ENCODE data around the gene CNTRL.
"Not testable (repeated sequence)": the region's sequence is repeated elsewhere in the genome, so short reads cannot be mapped to it uniquely, and the experiment has no call there.

Gene CNTRL

GRCh38 chr9:121138973-121139372 lies 64.2 kb downstream of the CNTRL start:
- DNase-seq: no peak

DNA sequence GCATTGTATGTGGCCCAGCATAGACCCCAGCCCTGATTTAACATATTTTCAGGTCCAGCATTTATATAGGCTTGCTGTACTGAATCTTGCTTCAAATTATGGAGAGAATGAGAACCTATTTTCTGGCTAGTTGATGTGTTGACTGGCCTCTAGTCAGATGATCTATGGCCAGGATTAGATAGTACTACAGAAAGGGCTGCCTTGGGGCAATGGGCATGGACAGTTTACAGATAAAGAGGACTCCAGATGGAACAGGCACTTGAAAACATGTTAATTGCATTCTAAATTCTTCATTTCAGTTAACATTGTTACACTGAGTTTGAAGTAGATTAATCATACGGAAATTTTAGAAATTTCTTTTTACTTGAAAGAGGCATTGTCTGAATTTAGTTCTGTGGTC lies 65.4 kb downstream of the CNTRL start:
- no peak for DNase-seq

- no peak for DNase-seq
These were observed 66.6 kb downstream of the CNTRL start for GRCh38 chr9:121141306-121141705.

DNA sequence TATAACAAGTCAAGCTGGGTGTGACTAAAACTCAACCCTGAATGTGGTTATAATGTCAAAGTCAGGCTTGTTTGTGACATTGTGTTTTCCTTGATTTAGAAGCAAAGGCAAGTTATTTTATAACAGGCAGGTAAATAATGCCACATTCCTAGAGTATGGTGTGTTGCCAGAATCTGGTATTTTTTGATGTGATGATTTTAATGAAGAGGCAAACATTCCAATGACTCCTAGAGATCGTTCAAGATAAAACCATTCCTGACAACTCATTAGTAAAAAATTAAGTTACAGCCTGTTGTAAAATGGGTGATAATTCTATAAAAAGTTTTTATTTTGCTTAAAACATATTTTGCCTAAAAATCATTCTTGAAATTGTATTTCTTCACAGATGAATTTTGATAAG lies 67.0 kb downstream of the CNTRL start:
- no peak for DNase-seq

- no peak for DNase-seq
These were observed 69.0 kb downstream of the CNTRL start for GRCh38 chr9:121143771-121144170.

DNA sequence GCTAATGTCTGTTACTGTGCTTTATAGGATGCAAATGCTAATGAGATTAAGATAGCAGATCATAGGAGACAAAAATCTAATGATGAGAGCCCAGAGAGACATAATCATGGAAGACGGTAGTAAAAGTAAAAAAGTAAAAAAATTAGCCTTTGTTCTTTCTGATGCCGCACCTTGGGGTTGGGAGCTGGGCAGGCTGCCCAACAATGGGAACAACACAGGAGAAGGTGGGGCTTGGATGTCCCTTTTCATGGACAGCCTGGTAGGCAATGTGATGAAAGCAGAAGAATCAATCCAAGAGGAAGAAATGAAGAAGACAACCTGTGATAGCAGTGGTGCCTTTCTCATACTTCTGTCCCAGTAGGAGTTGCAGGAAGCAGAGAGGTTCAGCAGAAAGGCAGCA lies 69.7 kb downstream of the CNTRL start:
- no peak for DNase-seq

- no peak for DNase-seq
These were observed 75.4 kb downstream of the CNTRL start for GRCh38 chr9:121150188-121150587.

DNA sequence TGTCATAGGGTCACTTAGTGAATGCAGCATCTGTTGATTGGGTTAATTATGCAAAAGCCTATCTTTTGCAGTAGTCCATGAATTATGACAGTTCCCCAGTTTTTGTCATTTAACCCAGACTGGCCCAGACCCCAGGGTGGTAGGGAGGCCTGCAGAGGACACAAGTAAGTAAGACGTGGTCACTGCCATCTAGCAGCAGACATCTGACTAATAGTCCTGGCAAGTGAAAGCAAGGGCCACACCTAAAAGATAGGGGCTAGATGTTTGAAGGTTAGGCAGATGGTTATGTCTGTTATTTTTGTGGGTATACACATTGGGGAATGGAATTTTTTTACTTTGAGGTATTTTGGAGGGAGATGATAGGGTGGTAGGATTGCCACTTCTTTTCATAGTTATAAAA lies 78.9 kb downstream of the CNTRL start:
- DNase-seq: no peak

GRCh38 chr9:121154782-121155181 lies 80.0 kb downstream of the CNTRL start:
- DNase-seq: no peak

DNA sequence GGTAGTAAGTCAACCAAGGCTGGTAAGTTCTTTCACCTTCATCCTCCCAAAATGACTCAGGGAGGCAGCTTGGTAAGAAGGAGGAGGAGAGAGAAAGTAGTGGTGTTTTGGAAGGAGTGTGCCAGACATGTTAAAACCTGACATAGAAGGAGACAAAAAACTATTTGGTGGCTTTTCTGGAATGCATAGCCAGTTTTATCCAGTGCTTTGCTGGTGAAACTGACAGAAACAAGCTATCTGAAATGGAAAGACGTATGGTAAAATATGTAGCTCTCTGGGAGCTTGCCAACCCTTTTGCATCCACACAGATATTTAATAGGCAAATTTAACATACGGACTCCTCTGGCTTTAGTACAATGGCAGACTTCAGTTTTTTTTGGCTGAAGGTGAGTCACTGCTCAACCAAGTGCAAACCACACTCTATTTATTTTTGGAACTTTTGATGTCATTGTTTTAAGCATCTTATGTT lies 81.5 kb downstream of the CNTRL start:
- no peak for DNase-seq

- DNase-seq: no peak
These were observed 83.2 kb downstream of the CNTRL start for GRCh38 chr9:121157939-121158338.

GRCh38 chr9:121160025-121160424 lies 85.3 kb downstream of the CNTRL start:
- DNase-seq: no peak

DNA sequence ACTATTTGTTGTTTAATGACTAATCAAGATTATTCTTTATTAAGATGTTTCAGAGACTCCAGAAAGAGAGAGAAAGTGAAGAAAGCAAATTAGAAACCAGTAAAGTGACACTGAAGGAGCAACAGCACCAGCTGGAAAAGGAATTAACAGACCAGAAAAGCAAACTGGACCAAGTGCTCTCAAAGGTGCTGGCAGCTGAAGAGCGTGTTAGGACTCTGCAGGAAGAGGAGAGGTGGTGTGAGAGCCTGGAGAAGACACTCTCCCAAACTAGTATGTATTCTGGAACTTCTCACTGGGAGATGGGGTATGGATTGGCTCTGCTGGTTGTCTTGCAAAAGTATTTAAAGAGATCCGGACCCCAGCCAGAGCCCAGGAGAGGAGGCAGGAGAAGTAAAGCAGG lies 93.3 kb downstream of the CNTRL start:
- no peak for DNase-seq

- DNase-seq: no peak
These were observed 94.4 kb downstream of the CNTRL start for GRCh38 chr9:121169094-121169601.

DNA sequence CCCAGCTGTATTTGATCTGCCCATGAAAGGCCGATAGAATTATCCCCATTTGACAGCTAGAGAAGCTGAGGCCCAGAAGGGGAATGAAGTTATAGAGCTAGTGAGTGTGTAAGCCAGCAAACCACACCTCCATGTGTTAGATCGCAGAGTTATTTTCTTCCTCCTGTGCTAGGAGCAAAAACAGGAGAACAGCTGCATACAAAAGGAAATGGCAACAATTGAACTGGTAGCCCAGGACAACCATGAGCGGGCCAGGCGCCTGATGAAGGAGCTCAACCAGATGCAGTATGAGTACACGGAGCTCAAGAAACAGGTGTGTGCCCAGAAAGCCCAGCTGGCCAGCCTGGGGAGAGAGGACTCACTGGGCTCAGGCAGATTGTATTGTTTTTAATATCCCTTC lies 96.5 kb downstream of the CNTRL start:
- no peak for DNase-seq

DNA sequence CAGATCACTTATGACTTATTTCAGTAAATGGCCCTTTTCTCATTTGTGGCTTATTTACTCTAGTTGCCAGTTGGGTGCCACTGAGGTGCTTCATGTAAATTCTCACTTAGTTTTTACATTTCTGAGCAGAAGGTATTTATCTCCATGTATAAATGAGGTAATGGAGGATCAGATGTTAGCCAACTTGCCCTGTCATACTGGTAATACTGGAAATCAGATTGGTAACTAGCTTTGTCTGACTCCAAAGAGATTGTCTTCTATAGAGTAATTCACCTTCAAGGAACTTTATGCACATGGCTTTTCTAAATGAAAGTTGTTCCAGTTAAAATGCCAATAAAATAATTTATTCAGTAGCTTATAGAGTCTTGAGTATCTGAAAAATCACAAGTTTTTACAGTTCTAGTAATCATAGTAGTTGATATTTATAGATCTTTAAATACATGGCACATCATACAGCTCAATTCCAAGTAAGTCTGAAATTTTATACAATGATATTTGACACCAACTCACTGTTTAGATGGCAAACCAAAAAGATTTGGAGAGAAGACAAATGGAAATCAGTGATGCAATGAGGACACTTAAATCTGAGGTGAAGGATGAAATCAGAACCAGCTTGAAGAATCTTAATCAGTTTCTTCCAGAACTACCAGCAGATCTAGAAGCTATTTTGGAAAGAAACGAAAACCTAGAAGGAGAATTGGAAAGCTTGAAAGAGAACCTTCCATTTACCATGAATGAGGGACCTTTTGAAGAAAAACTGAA lies 98.2 kb downstream of the CNTRL start:
- no peak for DNase-seq

GRCh38 chr9:121173501-121173900 lies 98.7 kb downstream of the CNTRL start:
- no peak for DNase-seq

DNA sequence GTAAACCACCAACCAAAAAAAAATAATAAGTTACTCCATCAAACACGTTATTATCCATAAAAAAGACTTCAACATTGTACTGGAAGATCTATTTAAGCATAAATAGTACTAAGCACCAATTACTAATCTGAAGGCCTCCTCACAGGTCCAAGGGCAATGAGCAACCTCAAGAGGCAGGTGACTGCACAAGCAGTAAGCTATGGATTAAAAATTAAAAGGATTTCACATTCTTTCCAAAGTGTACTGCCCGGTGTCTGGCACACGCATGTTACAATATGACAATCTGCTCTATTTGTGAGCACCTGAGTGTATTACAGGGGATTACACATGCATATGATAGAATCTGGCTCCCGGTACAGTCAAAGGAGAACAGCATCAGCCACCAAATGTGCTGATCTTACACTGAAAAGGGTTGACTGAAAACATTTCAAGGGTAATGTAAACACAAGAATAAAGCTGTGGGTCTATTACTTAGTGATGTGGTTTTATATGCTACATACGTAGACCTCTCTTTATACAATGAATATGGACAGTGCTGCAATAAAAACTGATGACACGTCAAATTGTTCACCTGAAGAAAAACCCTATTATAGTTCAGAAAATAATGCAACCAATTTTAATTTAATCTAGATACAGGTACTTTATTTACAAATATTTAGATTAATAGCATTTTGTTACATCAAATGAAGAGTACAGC lies 104.1 kb downstream of the CNTRL start:
- DNase-seq: no peak

GRCh38 chr9:121179373-121179721 lies 104.6 kb downstream of the CNTRL start:
- DNase-seq: not testable (repeated sequence)

GRCh38 chr9:121179930-121180681 lies 105.4 kb downstream of the CNTRL start:
- DNase-seq: no peak

DNA sequence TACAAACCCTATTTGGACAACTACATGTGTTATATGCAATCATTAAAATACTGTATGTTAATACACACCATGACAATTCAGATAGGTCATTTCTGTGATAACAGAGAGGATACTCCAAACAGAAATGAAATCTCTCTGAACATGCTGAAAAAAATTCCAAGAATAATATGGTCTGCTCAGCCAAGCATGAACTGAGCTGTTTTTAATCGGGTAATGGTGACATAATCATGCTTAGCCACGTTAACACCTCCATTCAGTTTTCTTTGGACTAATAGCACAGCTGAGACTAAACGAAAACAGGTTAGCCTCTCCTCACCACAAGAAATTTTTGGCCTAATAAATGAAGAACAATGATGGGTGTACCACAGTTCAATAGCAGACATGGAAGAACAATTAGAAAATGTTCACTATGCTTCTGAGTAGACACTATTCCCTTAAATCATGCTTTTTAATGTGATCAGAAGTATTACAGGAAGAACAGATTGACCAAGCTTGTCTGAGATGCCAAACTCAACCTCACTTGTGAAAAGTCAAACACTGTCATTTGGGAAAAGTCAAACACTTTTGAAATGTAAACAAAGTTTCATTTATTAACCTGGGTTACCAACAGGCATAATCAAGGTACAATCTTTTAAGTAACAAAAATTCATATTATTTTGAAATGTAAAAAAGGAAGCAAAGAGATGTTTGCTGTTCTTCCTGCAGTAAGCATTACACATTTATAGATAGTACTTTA lies 107.5 kb downstream of the CNTRL start:
- no peak for DNase-seq

DNA sequence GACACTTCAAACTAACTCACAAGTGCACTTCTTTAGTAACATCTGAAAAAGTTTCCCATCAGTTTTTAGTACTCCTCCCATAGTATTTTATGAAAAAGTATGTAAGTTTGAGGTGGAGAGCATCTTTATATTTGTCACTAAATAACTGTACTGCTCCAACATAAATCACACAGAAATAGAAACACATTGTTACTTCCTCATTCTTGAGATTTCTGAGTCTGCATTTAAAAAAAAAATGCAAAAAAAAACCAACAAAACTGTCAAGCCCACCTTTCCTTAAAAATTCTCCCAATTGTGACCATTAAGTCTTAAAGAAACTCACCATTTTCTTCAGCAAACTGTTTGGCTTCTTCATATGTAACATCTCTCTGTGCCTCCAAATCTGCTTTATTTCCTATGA lies 108.2 kb downstream of the CNTRL start:
- no peak for DNase-seq
